GM12875 (cell line): ENCODE results near the gene SYTL4.
"Not testable (repeated sequence)": the region's sequence is repeated elsewhere in the genome, so short reads cannot be mapped to it uniquely, and the experiment has no call there.

Experiments
- H3K4me3 ChIP-seq: one replicate; pipeline ENCODE4 v1.5.1; 2011; ENCODE audit warnings: low read depth, low read length, control low read depth
- TF ChIP-seq, protein P1 (sequence below): IDR thresholded peaks from 2 replicates; pipeline ENCODE4 v1.5.1; 2011; ENCODE audit warnings: low read depth, mild to moderate bottlenecking, control low read depth, inconsistent platforms, low read length, moderate library complexity, borderline replicate concordance; ENCODE audit not compliant: insufficient read depth

The SYTL4 gene

GRCh38 chrX:100731441-100732281 lies at the start of gene SYTL4:
SYTL4 (minus strand) TSS chrX:100732121; CDS start chrX:100702037, 30,084 bp downstream.
- peak within 1 kb of the TSS; percentile 78 for H3K4me3 ChIP-seq
- TF ChIP-seq, protein P1, sequence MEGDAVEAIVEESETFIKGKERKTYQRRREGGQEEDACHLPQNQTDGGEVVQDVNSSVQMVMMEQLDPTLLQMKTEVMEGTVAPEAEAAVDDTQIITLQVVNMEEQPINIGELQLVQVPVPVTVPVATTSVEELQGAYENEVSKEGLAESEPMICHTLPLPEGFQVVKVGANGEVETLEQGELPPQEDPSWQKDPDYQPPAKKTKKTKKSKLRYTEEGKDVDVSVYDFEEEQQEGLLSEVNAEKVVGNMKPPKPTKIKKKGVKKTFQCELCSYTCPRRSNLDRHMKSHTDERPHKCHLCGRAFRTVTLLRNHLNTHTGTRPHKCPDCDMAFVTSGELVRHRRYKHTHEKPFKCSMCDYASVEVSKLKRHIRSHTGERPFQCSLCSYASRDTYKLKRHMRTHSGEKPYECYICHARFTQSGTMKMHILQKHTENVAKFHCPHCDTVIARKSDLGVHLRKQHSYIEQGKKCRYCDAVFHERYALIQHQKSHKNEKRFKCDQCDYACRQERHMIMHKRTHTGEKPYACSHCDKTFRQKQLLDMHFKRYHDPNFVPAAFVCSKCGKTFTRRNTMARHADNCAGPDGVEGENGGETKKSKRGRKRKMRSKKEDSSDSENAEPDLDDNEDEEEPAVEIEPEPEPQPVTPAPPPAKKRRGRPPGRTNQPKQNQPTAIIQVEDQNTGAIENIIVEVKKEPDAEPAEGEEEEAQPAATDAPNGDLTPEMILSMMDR, result no peak

DNA sequence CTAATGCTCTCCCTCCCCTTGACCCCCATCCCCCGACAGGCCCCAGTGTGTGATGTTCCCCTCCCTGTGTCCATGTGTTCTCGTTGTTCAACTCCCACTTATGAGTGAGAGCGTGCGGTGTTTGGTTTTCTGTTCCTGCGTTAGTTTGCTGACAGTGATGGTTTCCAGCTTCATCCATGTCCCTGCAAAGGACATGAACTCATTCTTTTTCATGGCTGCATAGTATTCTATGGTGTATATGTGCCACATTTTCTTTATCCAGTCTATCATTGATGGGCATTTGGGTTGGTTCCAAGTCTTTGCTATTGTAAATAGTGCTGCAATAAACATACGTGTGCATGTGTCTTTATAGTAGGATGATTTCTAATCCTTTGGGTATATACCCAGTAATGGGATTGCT lies 37.5 kb upstream of the SYTL4 start:
- H3K4me3 ChIP-seq, result not testable (repeated sequence)

DNA sequence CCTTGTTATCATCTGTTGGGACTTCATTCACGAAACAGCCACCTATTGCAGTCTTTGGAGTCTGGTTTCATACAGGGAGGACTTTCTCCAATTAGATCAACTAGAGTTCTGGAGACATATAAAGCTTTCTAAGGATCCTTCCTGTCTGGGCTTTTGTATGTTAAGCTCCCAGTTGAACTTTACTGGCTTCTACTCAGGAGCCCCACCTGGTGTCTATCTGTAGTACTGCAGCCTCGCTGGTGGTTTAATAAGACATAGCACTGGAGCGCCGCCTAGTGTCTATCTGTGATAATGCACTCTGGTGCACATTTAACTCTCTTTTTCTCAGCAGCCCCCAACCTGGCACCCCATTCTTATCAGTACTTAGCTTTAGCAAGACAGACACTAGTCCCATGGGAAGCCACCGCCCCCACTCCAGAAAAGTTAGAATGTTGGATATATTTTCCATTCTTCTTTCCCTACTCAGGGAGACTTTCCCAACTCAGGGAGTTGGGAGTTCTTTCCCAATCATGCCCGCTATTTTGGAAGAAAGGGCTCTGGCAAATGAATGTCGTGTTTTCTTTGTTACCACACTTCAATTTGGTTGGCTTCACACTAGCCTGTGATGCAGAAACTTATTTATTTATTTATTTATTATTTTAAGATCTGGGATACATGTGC lies 36.9 kb upstream of the SYTL4 start:
- no peak overlapping the region for H3K4me3 ChIP-seq
- TF ChIP-seq, protein P1, result peak; percentile 98

- TF ChIP-seq, protein P1, result no peak
- no peak overlapping the region for H3K4me3 ChIP-seq
Observed at GRCh38 chrX:100750883-100751282, 19.0 kb upstream of the SYTL4 start.

DNA sequence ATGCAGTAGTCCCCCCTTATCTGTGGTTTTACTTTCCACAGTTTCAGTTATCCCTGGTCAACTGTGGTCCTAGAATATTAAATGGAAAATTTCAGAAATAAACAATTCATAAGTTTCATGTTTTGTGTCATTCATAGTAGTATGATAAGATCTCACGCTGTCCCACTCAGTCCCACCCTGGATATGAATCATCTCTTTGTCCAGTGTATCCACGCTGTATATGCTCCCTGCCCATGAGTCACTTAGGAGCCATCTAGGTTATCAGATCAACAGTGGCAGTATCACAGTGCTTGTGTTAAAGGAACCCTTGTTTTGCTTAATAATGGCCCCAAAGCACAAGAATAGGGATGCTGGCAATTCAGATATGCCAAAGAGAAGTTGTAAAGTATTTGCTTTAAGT lies 16.2 kb upstream of the SYTL4 start:
- TF ChIP-seq, protein P1, result no peak
- H3K4me3 ChIP-seq, result no peak overlapping the region

- TF ChIP-seq, protein P1, result no peak
- H3K4me3 ChIP-seq, result no peak overlapping the region
Observed at GRCh38 chrX:100747703-100748102, 15.8 kb upstream of the SYTL4 start.

DNA sequence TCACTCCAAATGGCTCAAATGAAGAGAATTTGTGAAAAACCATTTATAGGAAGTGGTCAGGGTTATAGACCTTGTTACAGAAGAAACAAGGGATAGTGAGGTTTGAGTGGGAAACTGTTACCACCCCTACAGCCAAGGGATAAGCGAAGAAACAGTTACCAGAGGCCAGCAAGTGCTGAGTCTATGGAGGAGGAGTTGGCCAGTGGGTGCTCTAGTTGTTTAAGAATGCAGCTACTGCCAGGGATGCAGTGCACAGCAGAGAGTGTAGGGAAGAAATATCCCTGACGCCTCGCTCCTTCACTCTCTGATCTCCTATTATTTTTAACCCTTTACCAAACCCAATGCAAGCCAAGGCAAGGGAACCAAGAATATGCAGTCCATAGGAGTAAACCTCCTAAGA lies 15.2 kb upstream of the SYTL4 start:
- TF ChIP-seq, protein P1, result no peak
- no peak overlapping the region for H3K4me3 ChIP-seq
